ENCODE measurements around the gene ERC2. TPM values are rescaled to one million over a fixed set of nuclear protein-coding genes. Genes with fewer than 3 reads are reported as not detected.

ERC2 gene
- polyA plus RNA-seq, 1 experiment, result 0.07 TPM

DNA sequence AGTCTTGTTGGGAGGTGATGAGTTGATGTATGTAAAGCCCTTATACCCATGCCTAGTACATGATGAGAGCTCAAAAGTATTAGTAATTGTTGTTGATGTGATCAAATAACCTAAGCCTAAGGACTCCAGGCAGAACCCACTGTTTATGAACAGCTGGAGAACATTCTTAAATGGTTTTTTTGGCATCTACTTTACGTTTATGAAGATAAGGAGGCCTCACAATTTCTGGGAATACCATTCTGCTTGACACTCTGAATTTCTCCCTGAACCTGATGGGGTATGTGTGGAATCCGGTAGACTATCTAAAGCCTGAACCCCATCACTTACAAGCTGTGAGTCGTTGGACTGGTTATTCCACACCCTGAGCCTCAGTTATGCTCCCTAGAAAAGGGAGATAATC, 736.5 kb downstream of the ERC2 start:
- Histone ChIP-seq H3K27me3 (ENCODE audit: control insufficient read depth, insufficient read depth, low read length) (peaks cover 2% of the 10 kb centered on the region), H3K4me3 (ENCODE audit: low read depth, low read length) (no peak overlapping the region), H3K36me3 (ENCODE audit: control insufficient read depth, insufficient read depth, low read length) (no peaks in the 10 kb centered on the region)
- no peak for DNase-seq (ENCODE audit: low read depth)
- ChIA-PET POLR2A (no interaction called here), CTCF (interaction anchor here (1.2 to 2.4 kb wide), 3 partner anchors 10 to 15 kb away, joined by 5 to 8 read pairs (median 6); no protein-coding TSS in a partner anchor)
- TF ChIP-seq, protein P1, sequence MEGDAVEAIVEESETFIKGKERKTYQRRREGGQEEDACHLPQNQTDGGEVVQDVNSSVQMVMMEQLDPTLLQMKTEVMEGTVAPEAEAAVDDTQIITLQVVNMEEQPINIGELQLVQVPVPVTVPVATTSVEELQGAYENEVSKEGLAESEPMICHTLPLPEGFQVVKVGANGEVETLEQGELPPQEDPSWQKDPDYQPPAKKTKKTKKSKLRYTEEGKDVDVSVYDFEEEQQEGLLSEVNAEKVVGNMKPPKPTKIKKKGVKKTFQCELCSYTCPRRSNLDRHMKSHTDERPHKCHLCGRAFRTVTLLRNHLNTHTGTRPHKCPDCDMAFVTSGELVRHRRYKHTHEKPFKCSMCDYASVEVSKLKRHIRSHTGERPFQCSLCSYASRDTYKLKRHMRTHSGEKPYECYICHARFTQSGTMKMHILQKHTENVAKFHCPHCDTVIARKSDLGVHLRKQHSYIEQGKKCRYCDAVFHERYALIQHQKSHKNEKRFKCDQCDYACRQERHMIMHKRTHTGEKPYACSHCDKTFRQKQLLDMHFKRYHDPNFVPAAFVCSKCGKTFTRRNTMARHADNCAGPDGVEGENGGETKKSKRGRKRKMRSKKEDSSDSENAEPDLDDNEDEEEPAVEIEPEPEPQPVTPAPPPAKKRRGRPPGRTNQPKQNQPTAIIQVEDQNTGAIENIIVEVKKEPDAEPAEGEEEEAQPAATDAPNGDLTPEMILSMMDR (IDR thresholded peaks at IDR 0.05; ENCODE audit: insufficient read depth, low read depth, low read length), result no peak

DNA sequence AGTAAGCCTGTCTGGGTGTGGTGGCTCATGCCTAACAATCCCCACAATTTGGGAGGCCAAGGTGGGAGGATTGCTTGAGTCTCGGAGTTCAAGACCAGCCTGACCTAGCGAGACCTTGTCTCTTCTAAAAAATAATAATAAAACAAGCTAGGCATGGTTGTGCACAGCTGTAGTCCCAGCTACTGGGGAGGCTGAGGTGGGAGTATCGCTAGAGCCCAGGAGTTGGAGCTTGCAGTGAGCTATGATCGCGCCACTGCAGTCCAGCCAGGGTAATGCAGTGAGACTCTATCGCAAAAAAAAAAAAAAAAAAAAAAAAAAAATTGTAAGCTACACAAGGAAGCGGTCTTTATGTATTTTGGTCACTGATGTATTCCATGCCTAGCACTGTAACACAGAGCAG, 738.7 kb downstream of the ERC2 start:
- CTCF ChIA-PET, result no interaction called here
- DNase-seq (ENCODE audit: low read depth), result no peak
- TF ChIP-seq, protein P1 (IDR thresholded peaks at IDR 0.05; ENCODE audit: insufficient read depth, low read depth, low read length), result no peak
- Histone ChIP-seq H3K36me3 (ENCODE audit: control insufficient read depth, insufficient read depth, low read length) (no peaks in the 10 kb centered on the region), H3K4me3 (ENCODE audit: low read depth, low read length) (no peak overlapping the region), H3K27me3 (ENCODE audit: control insufficient read depth, insufficient read depth, low read length) (peaks cover 2% of the 10 kb centered on the region)
- POLR2A ChIA-PET, result no interaction called here

DNA sequence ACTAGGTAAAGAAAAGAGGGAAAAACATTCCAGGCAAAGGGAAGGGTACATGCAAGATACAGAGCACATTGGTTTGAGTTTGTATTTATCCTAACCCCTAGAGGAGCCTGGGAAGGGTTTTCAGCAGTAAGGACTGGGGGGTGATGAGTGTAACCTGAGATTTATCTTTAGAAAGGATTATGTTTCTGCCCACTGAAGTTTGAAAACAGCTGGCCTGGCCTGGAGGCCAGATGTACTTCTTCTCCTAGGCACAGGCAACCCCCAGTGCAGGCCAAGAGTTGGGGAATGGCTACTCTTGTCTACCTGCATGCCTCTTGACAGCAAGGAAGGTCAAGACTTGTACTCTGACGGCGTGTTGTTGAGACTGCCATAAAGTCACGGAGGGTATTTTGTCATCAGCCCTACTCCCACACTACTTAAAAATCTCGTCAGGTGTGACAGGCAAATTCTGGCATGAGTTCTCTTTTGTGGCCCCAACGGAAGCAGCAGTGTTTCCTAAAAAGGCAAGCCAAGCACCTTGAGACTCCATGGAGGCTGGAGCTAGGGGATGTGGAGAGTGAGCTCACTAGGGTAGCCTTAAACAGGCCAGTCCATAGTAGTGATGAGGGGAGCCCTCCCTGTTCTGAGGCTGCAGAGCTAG, 739.7 kb downstream of the ERC2 start:
- TF ChIP-seq, protein P1 (IDR thresholded peaks at IDR 0.05; ENCODE audit: insufficient read depth, low read depth, low read length), result no peak
- POLR2A ChIA-PET, result no interaction called here
- H3K4me3 ChIP-seq (ENCODE audit: low read depth, low read length), result no peak overlapping the region
- no peak for DNase-seq (ENCODE audit: low read depth)
- H3K27me3 ChIP-seq (ENCODE audit: control insufficient read depth, insufficient read depth, low read length), result peaks cover 2% of the 10 kb centered on the region
- CTCF ChIA-PET, result no interaction called here
- H3K36me3 ChIP-seq (ENCODE audit: control insufficient read depth, insufficient read depth, low read length), result no peaks in the 10 kb centered on the region

DNA sequence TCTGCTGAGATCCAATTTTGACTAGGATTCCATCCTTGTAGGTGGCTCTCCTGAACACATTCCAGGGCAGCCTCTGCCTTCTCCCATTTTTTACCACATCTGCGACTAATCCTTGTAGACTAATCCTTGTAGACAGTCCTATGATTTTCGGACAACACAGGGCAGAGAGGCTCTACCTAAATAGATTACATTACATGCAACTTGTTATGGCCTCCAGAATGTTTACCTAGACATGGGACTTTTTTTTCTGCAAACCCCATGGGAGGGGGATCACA, 741.8 kb downstream of the ERC2 start:
- Histone ChIP-seq H3K36me3 (ENCODE audit: control insufficient read depth, insufficient read depth, low read length) (no peaks in the 10 kb centered on the region), H3K4me3 (ENCODE audit: low read depth, low read length) (no peak overlapping the region), H3K27me3 (ENCODE audit: control insufficient read depth, insufficient read depth, low read length) (no peaks in the 10 kb centered on the region)
- TF ChIP-seq, protein P1 (IDR thresholded peaks at IDR 0.05; ENCODE audit: insufficient read depth, low read depth, low read length), result no peak
- DNase-seq (ENCODE audit: low read depth), result no peak
- ChIA-PET CTCF (interaction anchor here (0.7 kb wide), 1 partner anchor 22 kb away, joined by 3 read pairs; no protein-coding TSS in a partner anchor), POLR2A (no interaction called here)

DNA sequence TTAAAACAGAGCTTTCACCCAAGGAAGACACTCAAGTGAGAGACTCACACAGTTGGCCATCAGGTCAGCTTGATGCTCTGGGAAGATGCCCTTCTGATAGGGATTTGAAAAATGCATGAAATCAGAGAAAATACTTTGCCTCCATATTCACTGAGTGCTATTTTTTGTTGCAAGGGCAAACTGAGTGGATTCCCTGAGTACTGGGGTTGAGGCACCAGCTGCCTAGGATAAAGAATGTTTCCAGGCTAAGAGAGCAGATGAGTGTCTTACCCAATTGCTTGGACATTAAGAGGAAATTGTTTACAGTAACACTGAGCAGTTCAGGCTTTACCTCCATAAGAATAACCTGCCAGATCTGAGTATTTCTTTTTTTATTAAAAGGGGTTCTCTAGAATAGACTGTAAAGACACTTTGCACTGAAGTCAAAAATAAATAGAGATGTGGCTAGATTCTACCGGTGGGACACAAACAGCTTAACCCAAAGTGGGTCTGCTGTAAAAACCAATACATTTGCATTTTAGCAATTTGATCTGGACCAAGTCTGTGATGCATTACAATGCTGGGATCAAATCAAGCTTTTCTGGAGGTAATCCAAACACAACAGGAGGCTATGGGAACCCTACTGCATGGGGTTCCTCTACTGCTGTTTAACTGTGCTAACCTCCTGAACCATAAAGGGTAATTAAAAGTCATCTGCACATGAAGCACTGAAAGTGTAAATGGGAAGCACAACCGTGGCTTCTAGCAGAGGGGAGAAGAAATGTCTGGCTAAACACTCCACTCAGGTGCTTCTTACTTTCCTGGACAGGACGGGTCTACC, 742.4 kb downstream of the ERC2 start:
- no peaks in the 10 kb centered on the region for H3K27me3 ChIP-seq (ENCODE audit: control insufficient read depth, insufficient read depth, low read length)
- no peak for DNase-seq (ENCODE audit: low read depth)
- no peak overlapping the region for H3K4me3 ChIP-seq (ENCODE audit: low read depth, low read length)
- H3K36me3 ChIP-seq (ENCODE audit: control insufficient read depth, insufficient read depth, low read length), result no peaks in the 10 kb centered on the region
- POLR2A ChIA-PET, result interaction anchor here (0.6 kb wide), 1 partner anchor 982 kb away, joined by 3 read pairs; no protein-coding TSS in a partner anchor
- TF ChIP-seq, protein P1 (IDR thresholded peaks at IDR 0.05; ENCODE audit: insufficient read depth, low read depth, low read length), result no peak
- CTCF ChIA-PET, result interaction anchor here (0.6 to 1.4 kb wide), 5 partner anchors 11 to 1787 kb away, joined by 3 to 4 read pairs (median 3); no protein-coding TSS in a partner anchor
